GM19324 (cell line): ENCODE measurements around the gene PRF1.

Experiments
- ATAC-seq: cut with Tn5 transposase; IDR thresholded peaks from one replicate; pipeline ENCODE4 v1.9.1; 2021; ENCODE audit warnings: mild to moderate bottlenecking, moderate library complexity; ENCODE audit not compliant: unreplicated experiment, low FRiP score

The PRF1 gene

DNA sequence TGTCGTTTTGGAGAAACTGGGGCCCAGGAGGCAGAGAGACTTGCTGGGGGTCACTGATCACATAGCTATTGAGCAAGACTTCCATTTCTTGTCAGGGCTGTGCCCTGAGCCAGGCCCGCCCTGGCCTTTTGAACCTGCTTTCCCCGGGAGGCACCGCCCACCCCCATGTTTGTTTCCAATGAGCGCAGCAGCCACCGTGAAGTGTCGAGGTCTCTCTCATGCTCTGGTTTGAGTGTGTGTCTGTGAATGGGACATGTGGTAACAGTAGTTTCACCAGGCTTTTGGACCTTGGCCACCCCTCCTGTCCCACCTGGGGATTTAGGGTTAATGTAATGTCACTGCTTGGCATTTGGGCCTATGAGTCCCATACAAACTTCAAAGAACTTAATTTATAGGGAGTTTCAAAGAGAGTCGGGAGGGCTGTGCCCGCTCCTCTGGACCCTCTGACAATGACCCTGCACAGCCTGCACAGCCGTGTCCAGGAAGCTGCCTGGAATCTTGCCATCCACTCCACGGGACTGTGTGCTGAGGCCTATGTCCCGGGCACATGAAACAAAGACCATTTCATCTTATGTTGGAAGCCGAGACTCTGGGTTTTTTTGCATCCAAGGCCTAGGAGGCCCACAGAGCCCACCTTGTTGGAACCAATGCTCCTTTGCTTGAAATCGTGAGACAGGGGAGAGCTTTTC, 6.3 kb downstream of the PRF1 start:
- ATAC-seq = no peak

- no peak for ATAC-seq
Measured at GRCh38 chr10:70595566-70596016, 7.0 kb downstream of the PRF1 start.

- ATAC-seq = no peak
Measured at GRCh38 chr10:70594161-70594560, 8.4 kb downstream of the PRF1 start.

DNA sequence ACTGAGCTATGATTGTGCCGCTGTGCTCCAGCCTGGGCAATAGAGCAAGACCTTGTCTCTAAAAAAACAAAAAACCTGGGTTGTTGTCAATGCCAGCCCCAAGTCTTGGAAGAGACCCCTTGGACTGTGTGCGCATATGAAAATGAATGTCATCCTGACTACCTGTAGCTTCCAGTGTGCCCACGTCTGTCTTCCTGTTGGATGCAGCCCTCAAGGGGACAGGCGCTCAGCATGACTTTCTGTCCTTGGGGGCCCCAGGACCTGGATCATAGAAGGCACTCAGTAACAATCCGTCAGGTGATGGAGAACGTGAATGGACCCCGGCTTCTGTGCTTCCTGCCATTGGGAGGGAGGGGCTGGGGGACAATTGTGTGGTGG, 9.0 kb downstream of the PRF1 start:
- ATAC-seq = no peak

- ATAC-seq = no peak
Measured at GRCh38 chr10:70592746-70593512, 9.6 kb downstream of the PRF1 start.

- no peak for ATAC-seq
Measured at GRCh38 chr10:70592186-70592735, 10.3 kb downstream of the PRF1 start.

DNA sequence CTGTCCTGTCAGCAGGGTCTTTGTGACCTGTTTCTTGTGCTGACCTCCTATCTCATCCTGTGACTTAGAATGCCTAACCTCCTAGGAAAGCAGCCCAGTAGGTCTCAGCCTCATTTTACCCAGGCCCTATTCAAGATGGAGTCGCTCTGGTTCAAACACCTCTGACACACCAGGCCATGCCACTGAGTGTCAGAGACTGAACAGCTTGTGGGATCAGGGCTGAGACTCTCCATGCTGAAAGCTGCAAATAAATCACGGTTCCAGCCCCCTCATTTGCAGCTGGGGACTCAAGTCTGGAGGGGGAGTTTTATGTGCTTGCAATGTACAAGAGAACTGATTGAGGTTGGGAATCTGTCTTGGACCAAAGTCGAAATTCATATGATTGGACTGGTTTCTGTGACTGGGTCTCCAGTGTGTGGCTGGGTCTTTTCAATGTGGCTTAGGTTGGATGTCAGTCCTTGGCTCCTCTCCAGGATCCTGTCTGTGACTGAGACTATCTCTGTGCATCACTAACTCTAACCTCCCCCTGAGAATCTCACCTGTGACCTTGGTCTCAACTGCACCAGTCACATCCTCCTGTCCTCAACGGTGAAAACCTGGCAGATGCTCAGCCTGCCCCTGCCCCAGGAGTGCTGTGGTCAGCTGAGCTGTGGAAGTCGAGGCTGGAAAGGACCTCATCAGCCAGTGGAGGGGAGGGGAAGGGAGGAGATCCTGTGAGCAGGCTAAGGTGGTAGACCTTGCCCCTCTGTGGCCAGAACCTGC, 11.7 kb downstream of the PRF1 start:
- ATAC-seq = no peak

DNA sequence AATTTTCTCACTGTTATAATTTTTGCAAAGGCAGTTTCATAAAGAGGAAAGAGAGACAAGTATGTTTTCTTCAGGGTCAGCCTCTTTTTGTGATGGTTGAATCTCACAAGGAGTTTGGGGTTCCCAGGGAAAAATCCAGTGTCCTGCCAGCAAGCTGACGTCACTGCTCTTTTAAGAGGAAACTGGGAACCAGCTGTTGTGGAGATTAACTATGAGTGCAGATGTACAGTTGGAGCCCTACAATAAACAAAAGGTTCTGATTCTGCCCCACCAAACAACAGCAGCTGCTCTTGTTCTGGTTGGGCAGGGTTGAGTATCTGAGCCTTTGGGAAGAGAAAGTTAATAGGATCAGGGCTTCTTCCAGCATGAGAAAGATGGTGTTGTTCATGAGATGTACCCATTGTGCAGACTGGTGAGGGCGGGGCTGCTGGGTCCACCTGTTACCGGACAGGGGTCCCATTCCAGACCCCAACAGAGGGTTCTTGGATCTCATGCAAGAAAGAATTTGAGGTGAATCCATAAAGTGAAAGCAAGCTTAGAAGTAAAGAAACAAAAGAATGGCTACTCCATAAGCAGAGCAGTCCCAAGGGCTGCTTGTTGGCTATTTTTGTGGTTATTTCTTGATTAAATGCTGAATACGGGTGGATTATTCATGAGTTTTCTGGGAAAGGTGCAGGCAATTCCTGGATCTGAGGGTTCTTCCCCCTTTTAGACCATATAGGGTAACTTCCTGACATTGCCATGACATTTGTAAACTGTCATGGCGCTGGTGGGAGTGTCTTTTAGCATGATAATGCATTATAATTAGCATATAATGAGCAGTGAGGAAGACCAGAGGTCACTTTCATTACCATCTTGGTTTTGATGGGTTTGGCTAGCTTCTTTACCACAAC, 12.5 kb downstream of the PRF1 start:
- no peak for ATAC-seq

DNA sequence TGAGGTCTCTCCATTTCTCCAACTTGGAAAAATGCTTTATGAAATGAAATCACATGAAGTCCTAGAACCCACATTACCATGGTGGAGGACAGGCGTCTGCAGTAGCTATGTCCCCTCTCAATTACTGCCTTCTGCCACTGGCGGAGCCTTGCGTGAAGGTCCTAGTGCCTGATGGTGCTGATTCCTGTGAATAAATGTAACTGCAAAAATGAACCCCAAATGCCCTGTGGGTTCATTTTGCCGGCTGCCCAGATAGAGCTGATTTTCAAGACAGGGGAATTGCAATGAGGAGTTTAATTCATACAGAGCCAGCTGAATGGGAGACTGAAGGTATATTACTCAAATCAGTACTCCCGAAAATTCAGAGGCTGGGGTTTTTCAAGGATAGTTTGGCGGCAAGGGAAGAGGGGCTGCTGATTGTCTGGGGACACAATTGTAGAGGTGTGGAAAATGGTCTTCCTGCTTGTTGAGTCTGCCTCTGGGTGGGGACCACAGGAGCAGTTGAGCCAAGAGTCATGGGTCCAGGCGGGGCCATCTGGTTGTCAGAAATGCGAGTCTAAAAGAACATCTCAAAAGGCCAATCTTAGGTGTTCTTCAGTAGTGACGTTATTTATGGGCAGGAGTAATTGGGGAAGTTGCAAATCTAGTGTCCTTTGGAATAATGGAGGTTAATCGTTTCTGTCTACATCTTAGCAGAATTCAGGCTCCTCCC, 13.5 kb downstream of the PRF1 start:
- no peak for ATAC-seq

- no peak for ATAC-seq
Measured at GRCh38 chr10:70588255-70588654, 14.3 kb downstream of the PRF1 start.

- no peak for ATAC-seq
Measured at GRCh38 chr10:70587045-70587658, 15.4 kb downstream of the PRF1 start.

- ATAC-seq = no peak
Measured at GRCh38 chr10:70586348-70586930, 16.1 kb downstream of the PRF1 start.

DNA sequence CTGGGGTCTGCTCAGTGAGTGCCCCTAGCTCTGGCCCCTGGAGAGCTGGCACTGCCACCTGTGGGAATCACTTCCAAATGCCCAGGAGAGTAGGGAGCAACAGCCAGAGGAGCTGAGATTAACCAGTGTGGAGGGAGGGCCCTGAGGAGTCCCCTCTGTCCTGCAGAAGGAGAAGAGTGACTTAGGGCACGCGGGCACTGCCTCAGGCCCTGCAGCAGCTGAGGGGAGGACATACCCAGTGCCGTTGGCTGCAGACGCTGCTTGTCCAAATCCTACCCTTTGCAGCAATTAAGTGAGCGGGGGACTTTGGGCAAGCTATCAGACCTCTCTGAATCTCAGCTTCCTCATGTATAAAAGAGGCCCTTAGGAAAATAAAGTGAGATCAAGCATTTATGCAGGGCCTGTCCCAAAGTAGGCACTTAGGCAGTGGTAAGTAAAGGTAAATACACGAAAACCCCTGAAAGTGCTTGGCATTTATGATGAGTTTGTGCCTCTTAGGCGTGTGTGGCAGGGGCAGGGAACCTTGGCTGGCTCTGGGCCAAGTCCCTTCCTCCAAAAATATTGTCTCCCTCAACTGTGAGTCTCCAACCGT, 16.9 kb downstream of the PRF1 start:
- no peak for ATAC-seq

GRCh38 chr10:70584909-70585544, 17.5 kb downstream of the PRF1 start:
- no peak for ATAC-seq

GRCh38 chr10:70584366-70584765, 18.2 kb downstream of the PRF1 start:
- no peak for ATAC-seq

DNA sequence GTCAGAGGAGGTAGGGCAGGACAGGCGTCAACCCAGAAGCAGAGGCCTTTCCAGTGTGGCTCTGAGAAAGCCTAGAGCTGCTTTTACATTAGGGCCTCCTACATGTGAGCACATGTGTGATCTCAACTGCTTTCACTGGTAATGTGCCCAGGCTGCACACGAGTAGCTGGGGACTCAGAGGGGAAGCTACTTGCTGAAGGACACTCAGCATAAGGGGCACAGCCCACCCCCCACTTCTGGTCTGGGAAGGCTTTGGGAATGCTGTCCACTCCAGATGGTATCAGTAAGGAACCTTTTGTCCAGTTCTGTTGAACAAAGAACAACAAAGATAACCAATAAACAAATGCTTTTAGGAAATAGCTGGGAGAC, 18.9 kb downstream of the PRF1 start:
- ATAC-seq = no peak

- ATAC-seq = no peak
Measured at GRCh38 chr10:70582793-70583668, 19.5 kb downstream of the PRF1 start.
